DMS 273 treated with DMSO at 0.1 percent for 48 hours (cell line): Measurements from ENCODE around the gene NGFR.
"Not testable (repeated sequence)": the region's sequence is repeated elsewhere in the genome, so short reads cannot be mapped to it uniquely, and the experiment has no call there.

Experiments
- DNase-seq: peaks from one replicate; lab custom pipeline; 2025; lab: John Stamatoyannopoulos, UW

NGFR gene

DNA sequence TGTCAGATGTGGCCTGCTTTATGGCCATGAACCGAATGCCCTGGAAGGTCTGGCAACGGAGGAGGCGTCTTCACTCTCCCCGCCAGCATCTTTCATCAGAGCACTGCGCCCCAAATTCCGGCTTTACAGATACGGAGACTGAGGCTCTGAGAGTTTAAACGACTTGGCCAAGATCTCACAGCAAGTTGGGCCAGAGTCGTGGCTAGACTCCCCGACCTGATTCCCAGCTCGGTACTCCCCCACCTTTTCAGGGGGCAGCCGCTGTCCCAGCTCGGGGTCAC lies 1.7 kb downstream of the NGFR start:
- no peak for DNase-seq

DNA sequence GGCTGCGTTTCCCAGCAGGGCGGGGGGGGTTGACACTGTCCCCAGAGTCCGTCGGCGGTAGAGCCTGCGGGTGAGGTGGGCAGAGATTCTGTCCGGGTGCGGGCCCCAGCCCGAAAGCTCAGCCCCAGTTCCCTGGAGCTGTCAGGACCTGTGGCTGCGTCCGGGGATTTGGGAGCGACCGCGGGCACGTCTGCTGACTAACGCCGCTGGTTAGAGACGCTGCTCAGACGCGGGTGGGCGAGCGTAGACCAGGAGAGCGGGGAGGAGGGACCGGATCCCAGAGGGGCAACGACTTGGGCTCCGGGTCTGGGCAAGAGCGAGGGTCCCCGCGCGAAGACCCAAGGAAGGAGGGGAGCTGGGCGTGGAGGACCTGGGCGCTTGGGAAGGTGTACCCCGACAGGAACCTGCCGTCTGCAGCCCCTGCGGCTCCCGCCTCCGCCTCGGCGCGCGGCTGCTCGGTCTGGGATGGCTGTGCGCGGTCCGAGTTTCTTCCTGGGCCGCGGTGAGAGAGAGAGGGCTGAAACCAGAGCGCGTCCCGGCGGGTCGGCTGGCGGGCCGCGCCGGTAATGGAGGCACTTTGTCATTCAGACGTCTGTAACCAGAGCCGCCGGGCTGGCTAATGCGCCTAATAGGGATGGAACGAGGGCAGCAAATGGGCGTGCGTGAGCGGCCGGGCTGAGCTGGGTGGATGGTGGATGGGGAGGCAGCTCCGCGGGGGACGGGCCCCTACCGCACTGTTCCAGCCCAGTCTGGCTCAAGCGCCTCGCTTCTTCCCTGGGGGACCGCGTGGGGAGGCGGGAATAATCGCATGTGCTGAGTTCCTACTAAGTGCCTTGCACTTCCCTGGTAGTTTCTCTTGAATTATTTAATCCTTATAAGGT lies 2.3 kb downstream of the NGFR start:
- DNase-seq: no peak

DNA sequence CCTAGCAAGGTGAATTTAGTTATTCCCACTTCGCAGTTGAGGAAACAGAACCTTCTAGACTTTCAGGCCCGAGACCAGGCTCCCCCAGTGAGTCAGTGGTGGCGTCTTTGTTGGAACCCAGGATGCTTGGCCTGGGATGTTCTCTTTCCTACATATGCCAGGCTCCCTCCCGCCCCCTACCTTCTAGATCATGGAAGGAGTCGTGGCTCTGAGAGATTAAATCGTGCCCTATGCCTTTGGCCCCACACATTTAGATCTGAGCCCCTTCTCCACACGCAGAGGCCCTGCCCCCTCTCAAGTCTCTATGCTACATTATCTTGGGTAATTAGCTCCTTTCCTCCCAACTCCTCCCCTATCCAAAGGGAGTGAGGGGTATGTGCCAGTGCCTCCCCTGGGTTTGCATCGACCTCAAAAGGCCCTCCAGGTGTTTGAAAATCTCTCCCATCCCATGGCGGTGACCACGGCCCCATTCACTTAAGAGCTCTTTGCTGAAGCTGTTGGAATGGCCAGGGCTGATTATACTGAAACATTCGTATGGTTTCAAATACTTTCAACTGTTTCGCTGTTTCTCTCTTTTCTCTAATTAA lies 3.0 kb downstream of the NGFR start:
- no peak for DNase-seq

DNA sequence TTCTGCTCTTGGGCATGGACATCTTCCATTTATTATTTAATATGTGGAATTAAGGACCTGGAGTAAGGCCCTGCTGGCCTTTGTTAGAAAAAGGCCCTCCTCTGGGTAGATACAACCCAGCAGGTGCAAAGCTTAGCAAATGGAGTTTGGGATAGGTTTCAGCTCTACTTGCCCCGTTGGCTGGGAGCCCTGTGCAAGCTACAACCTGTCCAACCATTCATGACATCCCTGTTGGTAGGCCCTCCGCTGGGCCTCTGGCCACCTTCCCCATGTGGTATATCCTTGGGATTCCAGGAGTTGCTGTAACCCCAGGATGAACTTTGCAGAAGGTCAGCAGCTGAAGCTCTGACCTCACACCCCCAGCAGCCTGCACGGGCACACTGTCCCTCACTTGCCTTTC lies 6.4 kb downstream of the NGFR start:
- DNase-seq: no peak

DNA sequence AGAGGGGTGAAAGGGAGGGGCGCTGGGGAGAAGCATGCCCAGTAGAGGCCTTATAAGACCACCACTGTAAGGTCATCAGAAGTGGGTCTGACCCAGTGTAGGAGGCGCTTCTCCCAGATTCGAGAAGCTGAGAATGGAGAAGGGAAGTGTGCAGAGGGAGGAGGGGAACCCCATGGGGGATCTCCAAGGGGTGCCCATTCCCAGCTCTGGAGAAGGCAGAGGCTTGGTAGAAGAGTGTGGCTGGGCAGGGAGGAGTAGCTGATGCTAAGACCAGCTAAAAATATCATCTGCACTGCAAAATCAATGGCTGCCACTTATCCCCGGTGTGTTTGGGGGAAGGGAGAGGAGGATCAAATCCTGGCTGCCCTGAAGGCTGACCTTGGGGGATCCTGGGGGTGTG lies 7.2 kb downstream of the NGFR start:
- no peak for DNase-seq

DNA sequence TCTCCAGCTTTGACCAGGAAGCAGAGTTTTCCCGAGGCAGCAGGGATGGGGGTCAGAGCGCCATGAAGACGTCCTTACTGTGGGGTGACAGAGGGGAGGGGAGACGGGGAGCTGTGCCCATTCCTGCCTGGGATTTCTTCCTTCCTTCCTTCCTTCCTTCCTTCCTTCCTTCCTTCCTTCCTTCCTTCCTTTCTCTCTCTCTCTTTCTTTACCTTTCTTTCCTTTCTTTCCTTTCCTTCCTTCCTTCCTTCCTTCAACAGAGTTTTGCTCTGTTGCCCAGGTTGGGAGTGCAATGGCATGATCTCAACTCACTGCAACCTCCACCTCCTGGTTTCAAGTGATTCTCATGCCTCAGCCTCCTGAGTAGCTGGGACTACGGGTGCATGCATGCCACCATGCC lies 7.6 kb downstream of the NGFR start:
- DNase-seq: not testable (repeated sequence)

DNA sequence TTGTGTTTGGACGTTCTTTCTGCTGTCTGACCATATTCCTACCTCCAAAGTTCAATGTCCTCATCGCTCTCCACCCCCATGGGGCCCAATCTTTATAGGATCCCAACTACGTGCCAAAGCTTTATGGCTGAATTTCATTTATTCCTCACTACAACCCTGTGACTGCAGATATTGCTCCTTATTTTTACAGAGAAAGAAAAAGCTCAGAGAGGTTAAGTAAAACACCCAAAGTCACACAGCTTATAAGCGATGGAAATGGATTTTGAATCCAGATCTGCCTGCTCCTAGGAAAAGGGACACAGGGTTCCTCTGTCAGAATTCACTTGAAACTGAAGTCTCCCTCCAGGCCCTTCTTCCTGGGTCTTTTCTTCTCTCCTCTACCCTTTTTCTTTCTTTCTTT lies 9.3 kb downstream of the NGFR start:
- DNase-seq: no peak

DNA sequence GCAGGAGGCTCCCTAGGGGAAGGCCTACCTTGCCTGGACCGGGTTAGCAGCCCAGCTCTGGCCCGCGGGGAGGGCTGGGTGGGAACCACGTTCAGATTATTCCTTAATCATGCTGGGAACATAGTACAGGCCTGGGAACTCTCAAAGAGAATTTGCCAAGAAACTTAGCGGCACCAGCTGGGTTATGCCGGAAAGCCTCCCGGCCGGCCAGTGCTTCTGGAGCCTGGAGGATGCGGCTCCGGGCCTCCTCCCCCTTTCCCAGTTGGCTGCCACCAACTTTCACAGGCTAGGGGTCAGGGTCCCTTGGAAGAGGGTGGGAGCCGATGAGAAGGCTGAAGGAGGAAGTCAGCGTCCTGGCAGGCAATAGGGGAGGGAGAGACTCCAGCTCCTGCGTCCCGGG lies 10.8 kb downstream of the NGFR start:
- DNase-seq: no peak

DNA sequence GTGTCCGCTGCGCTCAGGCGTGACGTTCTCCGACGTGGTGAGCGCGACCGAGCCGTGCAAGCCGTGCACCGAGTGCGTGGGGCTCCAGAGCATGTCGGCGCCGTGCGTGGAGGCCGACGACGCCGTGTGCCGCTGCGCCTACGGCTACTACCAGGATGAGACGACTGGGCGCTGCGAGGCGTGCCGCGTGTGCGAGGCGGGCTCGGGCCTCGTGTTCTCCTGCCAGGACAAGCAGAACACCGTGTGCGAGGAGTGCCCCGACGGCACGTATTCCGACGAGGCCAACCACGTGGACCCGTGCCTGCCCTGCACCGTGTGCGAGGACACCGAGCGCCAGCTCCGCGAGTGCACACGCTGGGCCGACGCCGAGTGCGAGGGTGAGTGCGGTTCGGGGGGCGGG lies 11.2 kb downstream of the NGFR start:
- no peak for DNase-seq

DNA sequence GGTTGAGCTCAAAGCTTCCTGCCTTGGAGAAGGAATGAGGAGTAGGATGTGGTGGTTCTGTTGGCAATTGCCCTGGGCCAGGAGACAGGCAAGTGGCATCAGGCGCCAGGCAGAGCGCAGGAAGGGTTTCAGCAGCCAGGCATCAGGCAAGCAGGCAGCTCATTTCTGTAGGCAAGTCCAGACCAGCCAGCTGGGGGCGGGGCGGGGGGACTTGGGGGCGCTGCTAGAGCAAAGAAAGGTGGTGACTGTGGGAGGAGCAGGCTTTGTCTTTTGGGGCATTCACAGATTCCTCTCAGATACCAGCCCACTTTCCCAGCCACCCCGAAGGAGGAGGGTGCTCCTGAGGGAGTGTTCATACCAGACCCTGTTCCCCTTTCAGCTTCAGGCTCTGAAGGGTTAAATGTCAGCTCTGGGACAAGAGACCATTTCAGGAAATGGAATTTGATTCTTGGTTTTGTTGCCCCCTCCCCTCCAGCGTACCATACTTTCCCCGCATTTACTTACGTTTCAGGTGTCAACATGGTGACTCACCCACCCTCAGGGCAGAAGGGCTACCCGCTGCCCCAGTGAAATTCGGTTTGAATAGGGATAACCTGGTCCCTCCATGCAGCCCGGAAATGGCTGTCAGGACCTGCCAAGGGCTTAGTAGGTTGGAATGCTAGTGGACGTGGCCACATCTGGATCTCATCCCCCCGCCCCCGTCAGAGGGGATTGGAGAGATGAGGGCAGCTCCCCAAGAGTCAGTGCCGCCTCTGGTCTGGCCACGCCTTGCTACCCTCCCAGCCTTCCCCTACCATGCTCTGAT lies 13.2 kb downstream of the NGFR start:
- DNase-seq: no peak

DNA sequence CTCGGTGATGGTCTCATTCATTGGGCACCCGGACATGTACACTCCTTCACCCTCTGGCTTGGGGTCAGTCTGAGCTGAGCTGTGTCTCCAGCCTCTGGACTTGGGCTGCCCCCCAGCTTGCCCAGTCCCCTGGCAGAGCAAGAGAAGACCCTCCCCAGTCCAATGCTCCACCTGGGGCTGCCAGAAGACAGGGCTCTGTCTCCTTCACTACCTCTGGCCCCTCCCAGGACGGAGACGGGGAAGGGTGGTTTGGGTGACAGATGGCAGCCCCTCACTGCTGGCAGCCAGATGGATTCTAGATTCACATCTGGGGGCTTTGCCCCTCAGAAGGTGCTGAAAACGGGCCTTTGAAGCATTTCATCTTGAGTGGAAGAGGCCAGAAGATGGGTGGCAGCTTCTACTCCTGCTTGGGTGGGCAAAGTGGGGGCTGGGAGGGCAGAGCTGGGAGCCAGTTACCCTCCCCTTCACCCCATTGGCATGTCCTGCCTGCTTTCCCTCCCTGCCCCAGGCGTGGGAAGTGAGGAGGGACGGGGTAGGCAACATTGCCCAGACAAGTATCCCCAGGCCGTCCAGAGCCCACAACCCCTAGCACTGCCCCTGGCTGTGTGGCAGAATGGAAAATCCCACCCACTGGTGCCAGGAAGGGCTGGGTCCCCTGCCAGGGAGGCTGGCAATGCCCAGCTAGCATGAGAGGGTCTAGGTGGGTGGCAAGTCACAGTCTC lies 13.9 kb downstream of the NGFR start:
- DNase-seq: no peak

DNA sequence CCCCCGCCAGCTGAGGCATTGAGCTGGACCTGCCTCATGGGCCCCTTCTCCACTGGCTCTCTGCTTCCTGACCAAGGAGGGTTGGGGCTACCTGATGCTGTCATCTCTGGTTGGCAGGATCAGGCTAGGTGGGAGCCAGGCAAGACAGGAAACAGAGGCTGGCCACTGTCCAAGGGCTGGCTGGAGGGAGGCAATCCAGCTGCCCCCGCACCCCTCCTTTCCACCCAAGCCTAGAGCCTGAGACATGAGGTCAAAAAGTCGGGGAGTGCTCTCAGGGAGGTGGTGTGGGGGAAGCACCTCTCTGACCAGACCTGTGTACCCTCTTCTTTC lies 14.5 kb downstream of the NGFR start:
- no peak for DNase-seq

DNA sequence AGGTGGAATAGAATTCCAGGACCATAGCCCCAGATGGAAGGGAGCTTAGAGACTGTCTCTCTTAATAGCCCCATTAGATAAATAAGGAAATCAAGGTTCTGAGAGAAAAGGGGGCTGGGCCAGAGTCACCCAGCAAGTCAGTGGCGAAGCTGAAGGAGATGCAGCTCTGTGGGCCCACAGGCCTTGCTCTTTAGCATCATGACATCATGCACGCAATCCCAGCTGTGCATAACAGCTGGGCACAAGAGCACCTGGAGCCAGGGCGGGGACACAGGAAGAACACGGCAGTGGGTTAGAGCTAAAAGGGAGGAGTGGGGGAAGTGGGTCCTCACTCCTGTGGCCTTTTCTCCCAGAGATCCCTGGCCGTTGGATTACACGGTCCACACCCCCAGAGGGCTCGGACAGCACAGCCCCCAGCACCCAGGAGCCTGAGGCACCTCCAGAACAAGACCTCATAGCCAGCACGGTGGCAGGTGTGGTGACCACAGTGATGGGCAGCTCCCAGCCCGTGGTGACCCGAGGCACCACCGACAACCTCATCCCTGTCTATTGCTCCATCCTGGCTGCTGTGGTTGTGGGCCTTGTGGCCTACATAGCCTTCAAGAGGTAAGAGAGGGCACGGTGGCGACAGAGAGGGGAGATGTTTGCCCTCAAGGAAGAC lies 15.1 kb downstream of the NGFR start:
- DNase-seq: no peak

DNA sequence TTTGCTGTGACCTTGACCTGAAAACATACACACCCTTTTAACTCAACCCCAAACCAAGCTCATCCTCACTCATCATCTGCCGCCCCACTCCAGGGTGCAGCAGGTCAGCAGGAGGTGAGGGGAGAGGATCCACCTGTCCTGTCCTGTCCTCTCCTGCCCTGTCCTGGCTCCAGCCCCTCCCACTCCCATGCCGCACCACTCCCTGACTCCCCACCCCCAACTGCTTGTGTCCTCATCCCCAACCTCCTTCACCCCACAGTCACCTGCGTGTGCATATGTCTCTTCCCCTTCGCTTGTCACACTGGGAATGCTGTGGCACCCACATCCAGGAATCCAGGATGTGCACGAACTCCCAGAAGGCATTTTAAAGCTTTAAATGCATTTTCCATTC lies 15.6 kb downstream of the NGFR start:
- no peak for DNase-seq

DNA sequence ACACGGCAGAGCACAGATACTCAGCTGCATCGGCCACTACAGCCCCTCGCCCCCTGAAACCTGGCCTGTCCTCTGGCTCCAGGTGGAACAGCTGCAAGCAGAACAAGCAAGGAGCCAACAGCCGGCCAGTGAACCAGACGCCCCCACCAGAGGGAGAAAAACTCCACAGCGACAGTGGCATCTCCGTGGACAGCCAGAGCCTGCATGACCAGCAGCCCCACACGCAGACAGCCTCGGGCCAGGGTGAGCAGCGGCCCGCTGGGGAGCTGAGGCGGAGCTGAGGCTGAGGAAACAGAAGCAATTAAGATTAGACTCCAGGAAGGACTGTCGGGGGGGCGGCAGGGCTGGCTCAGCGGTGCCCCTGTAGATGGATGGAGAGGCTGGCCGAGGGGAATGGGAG lies 16.7 kb downstream of the NGFR start:
- no peak for DNase-seq

DNA sequence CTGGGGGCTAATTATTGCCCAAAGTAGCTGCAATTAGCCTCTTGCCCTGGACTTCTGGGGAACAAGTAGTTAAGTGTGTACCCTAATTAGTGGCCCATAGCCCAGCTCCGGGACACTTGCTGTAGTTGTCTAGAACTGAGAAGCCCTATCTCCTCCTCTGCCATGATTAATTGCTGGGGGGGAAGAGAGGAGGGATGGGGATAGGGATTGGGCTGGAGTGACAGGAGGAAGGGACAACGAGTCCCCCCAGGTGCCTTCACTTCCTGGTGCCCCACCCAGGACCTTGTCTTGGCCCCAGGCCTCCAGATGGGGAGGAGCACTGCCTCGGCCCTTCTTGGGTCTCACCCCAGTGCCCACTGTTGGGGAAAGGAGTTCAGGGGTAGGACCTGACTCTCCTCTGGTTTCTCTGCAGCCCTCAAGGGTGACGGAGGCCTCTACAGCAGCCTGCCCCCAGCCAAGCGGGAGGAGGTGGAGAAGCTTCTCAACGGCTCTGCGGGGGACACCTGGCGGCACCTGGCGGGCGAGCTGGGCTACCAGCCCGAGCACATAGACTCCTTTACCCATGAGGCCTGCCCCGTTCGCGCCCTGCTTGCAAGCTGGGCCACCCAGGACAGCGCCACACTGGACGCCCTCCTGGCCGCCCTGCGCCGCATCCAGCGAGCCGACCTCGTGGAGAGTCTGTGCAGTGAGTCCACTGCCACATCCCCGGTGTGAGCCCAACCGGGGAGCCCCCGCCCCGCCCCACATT lies 17.4 kb downstream of the NGFR start:
- DNase-seq: no peak

DNA sequence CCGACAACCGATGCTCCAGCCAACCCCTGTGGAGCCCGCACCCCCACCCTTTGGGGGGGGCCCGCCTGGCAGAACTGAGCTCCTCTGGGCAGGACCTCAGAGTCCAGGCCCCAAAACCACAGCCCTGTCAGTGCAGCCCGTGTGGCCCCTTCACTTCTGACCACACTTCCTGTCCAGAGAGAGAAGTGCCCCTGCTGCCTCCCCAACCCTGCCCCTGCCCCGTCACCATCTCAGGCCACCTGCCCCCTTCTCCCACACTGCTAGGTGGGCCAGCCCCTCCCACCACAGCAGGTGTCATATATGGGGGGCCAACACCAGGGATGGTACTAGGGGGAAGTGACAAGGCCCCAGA lies 17.9 kb downstream of the NGFR start:
- DNase-seq: no peak

DNA sequence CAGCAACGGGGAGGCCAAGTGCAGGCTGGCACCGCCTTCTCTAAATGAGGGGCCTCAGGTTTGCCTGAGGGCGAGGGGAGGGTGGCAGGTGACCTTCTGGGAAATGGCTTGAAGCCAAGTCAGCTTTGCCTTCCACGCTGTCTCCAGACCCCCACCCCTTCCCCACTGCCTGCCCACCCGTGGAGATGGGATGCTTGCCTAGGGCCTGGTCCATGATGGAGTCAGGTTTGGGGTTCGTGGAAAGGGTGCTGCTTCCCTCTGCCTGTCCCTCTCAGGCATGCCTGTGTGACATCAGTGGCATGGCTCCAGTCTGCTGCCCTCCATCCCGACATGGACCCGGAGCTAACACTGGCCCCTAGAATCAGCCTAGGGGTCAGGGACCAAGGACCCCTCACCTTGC lies 18.5 kb downstream of the NGFR start:
- DNase-seq: no peak

DNA sequence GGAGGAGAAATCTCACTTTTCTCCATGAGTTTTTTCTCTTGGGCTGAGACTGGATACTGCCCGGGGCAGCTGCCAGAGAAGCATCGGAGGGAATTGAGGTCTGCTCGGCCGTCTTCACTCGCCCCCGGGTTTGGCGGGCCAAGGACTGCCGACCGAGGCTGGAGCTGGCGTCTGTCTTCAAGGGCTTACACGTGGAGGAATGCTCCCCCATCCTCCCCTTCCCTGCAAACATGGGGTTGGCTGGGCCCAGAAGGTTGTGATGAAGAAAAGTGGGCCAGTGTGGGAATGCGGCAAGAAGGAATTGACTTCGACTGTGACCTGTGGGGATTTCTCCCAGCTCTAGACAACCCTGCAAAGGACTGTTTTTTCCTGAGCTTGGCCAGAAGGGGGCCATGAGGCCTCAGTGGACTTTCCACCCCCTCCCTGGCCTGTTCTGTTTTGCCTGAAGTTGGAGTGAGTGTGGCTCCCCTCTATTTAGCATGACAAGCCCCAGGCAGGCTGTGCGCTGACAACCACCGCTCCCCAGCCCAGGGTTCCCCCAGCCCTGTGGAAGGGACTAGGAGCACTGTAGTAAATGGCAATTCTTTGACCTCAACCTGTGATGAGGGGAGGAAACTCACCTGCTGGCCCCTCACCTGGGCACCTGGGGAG lies 19.1 kb downstream of the NGFR start:
- DNase-seq: no peak

DNA sequence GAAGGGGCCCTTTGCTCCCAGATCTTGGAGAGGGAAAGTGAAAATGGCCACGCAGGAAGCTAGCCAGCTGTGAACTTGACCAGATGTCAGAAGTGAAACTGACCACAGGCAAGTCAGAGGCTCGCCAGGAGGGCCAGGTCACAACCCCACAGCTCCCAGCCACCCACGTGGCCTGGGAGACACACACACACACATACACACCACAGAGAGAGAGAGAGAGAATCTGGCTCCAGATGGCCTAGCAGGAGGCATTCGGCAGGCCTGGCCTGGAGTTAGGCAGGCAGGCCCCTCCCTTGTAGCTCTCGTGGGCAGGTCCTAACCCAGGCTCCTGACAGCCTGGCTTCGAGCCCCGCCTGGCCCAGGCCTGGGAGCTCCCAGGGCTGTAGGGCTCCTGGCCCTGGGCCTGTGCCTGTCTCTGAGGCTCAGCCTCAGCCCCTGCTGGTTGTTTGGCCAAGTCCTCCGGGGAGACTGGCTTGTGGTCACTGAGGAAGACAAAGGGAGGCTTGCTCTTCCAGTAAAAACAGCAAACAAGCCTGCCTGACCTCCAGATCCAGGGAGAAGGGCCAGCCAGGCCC lies 20.2 kb downstream of the NGFR start:
- peak; percentile 89 for DNase-seq

DNA sequence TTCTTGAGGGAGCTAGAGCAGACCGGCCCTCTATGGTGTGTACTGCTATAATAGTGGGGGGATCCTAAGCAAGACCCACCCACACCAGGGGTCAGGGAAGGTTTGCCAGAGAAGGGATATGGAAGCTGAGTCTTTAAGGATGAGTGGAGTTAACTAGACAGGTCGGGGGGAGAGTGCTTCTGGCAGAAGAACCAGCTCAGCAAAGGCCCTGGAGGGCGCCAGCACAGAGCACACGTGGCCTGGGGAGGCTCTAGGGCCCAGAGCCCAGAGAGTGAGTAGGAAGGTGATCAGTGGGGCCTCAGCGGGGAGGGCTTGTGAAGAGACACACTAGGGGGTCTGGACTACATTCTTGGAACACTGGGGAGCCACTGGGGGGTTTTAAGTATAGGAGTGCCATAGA lies 21.1 kb downstream of the NGFR start:
- no peak for DNase-seq
